Measurements from ENCODE around the gene EVI5L.

EVI5L gene

DNA sequence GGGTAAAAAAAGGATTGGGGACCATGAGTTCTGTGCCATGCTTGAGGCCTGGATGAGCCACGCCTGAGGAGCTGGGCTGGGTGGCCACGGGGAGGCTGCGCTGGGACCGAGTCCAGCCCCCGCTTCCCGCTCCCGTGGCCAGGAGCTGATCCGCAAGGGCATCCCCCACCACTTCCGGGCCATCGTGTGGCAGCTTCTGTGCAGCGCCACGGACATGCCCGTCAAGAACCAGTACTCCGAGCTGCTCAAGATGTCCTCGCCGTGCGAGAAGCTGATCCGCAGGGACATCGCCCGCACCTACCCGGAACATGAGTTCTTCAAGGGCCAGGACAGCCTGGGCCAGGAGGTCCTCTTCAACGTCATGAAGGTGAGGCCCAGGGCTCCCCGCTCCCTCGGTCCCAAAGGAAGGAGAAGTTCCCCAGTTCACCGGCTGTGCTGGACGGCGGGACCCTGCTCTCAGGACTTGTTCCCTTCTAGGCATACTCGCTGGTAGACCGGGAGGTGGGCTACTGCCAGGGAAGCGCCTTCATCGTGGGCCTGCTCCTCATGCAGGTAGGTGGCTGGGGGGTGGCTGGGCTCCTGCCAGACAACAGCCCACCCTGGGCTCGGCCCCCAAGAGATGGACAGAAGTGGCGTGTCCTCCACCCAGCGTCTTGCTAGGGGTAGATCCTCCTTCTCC lies 18.9 kb downstream of the EVI5L start:
- no peak for DNase-seq (ENCODE audit: low read depth)
- TF ChIP-seq MAX (IDR thresholded peaks at IDR 0.05; ENCODE audit: low read depth, low read length) (no peak), MYC (IDR thresholded peaks at IDR 0.05; ENCODE audit: low read depth, low read length) (no peak), CTCF (IDR thresholded peaks at IDR 0.05; ENCODE audit: low read depth, low read length) (no peak), POLR2A (IDR thresholded peaks at IDR 0.05; ENCODE audit: extremely low read depth, insufficient read length) (no peak)
- no peak overlapping the region for H3K4me3 ChIP-seq (ENCODE audit: low read depth, low read length)

GRCh38 chr19:7849631-7849999 lies 19.6 kb downstream of the EVI5L start:
- H3K4me3 ChIP-seq (ENCODE audit: low read depth, low read length) = no peak overlapping the region
- DNase-seq (ENCODE audit: low read depth) = no peak
- TF ChIP-seq MYC (IDR thresholded peaks at IDR 0.05; ENCODE audit: low read depth, low read length) (no peak), CTCF (IDR thresholded peaks at IDR 0.05; ENCODE audit: low read depth, low read length) (no peak), POLR2A (IDR thresholded peaks at IDR 0.05; ENCODE audit: extremely low read depth, insufficient read length) (no peak), MAX (IDR thresholded peaks at IDR 0.05; ENCODE audit: low read depth, low read length) (no peak)

GRCh38 chr19:7850000-7850813 lies 20.2 kb downstream of the EVI5L start:
- no peak for DNase-seq (ENCODE audit: low read depth)
- TF ChIP-seq POLR2A (IDR thresholded peaks at IDR 0.05; ENCODE audit: extremely low read depth, insufficient read length) (no peak), MAX (IDR thresholded peaks at IDR 0.05; ENCODE audit: low read depth, low read length) (no peak), CTCF (IDR thresholded peaks at IDR 0.05; ENCODE audit: low read depth, low read length) (no peak), MYC (IDR thresholded peaks at IDR 0.05; ENCODE audit: low read depth, low read length) (no peak)

GRCh38 chr19:7850945-7851622 lies 21.1 kb downstream of the EVI5L start:
- DNase-seq (ENCODE audit: low read depth) = no peak
- H3K4me3 ChIP-seq (ENCODE audit: low read depth, low read length) = no peak overlapping the region
- TF ChIP-seq CTCF (IDR thresholded peaks at IDR 0.05; ENCODE audit: low read depth, low read length) (no peak), MAX (IDR thresholded peaks at IDR 0.05; ENCODE audit: low read depth, low read length) (no peak), POLR2A (IDR thresholded peaks at IDR 0.05; ENCODE audit: extremely low read depth, insufficient read length) (no peak), MYC (IDR thresholded peaks at IDR 0.05; ENCODE audit: low read depth, low read length) (no peak)

More at GRCh38 chr19:7850000-7850813, 20.2 kb downstream of the EVI5L start:
- H3K4me3 ChIP-seq (ENCODE audit: low read depth, low read length) = no peak overlapping the region

DNA sequence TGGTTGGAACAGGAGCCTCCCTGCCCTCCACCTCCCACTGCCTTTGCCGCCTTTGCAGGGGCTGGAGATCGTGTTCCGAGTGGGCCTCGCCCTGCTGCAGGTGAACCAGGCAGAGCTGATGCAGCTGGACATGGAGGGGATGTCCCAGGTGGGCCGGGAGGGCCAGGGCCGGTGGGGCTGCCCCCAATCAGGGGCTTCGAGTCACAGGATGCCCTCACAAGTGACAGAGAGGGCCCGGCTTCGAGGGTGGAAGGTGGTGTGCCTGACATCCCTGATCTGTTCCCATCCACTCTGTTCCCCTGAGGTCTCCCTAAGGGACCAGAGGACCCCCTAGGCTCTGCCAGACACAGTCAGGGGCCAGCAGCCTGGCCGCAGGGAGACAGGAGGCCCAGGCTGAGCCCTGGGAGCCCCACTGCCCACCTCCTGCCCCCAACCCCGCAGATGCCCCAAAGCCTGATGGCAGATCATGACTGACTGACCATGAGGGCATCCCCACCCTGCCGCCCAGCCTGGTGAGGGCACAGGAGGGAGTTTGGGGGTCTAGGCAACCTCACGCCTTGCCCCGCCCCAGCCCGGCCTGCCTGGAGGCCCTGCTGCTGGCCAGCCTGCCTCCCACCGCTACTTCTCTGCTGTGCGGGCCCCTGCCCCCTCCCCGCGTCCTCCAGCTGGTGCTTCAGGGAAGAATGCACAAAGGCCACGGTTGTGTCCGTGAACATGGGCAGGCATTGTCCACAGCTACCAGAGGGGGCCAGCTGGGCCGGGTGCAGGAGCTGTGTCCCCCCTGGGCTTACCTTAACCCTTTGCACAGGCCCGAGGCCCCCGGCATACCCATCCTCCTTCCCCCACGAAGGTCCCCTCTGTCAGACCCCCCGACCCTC lies 21.8 kb downstream of the EVI5L start:
- no peak for DNase-seq (ENCODE audit: low read depth)
- TF ChIP-seq CTCF (IDR thresholded peaks at IDR 0.05; ENCODE audit: low read depth, low read length) (no peak), POLR2A (IDR thresholded peaks at IDR 0.05; ENCODE audit: extremely low read depth, insufficient read length) (no peak), MAX (IDR thresholded peaks at IDR 0.05; ENCODE audit: low read depth, low read length) (no peak), MYC (IDR thresholded peaks at IDR 0.05; ENCODE audit: low read depth, low read length) (no peak)
- no peak overlapping the region for H3K4me3 ChIP-seq (ENCODE audit: low read depth, low read length)
